Breast epithelium (tissue), 4 donors: ENCODE results near the gene SMARCD1. TPM values are rescaled to one million over a fixed set of nuclear protein-coding genes. Genes with fewer than 3 reads are reported as not detected.
"Not testable (repeated sequence)": the region's sequence is repeated elsewhere in the genome, so short reads cannot be mapped to it uniquely, and the experiment has no call there.

Experiments
- DNase-seq, 2 donors: peaks; one replicate each; pipeline ENCODE4 v3.0.0-alpha.2; 2019; ENCODE audit warnings: low spot score in 2 of 2
- H3K27ac ChIP-seq, 2 donors: fragments of 200-600 bp; sonication (generic) in 1 of 2; one replicate each; pipeline ENCODE4 v1.5.1; 2016 to 2019; ENCODE audit warnings: mild to moderate bottlenecking in 1 of 2
- H3K27me3 ChIP-seq, 2 donors: fragments of 200-600 bp; sonication (generic) in 1 of 2; one replicate each; pipeline versions ENCODE4 v1.5.1 to v1.6.0; 2017 to 2019; ENCODE audit warnings: control low read depth in 1 of 2, mild to moderate bottlenecking in 1 of 2
- H3K36me3 ChIP-seq: fragments of 200-600 bp; one replicate; pipeline ENCODE4 v1.5.1; 2019
- H3K4me1 ChIP-seq, 2 donors: fragments of 200-600 bp; sonication (generic); one replicate each; pipeline ENCODE4 v1.5.1; 2016 to 2019; ENCODE audit warnings: control low read depth in 1 of 2
- H3K4me3 ChIP-seq, 3 donors: fragments of 200-600 bp; sonication (generic); 1 replicate in 2 of 3; 2 replicates in 1 of 3; pipeline ENCODE4 v1.5.1; 2016 to 2019; ENCODE audit warnings: mild to moderate bottlenecking in 3 of 3, moderate library complexity in 2 of 3
- H3K9me3 ChIP-seq, 2 donors: fragments of 200-600 bp; sonication (generic) in 1 of 2; one replicate each; pipeline ENCODE4 v1.5.1; 2016 to 2019; ENCODE audit warnings: control low read depth in 1 of 2
- POLR2A ChIP-seq: fragments of 450-650 bp; IDR thresholded peaks from one replicate; pipeline ENCODE4 v1.6.1; 2016; ENCODE audit warnings: antibody characterized with exemption, mild to moderate bottlenecking, moderate library complexity
- POLR2AphosphoS5 ChIP-seq, 3 donors: sonication (generic); formaldehyde crosslinking; IDR thresholded peaks; one replicate each; pipeline ENCODE4 v1.6.1; 2017; ENCODE audit warnings: antibody characterized with exemption in 3 of 3
- intact Hi-C: fragments of 100-400 bp; cut with DNase I; formaldehyde crosslinking; loops from one replicate; pipeline ENCODE4 v1.15.1; 2023; ENCODE audit warnings: low total_unique reads
- total RNA-seq, 3 donors: library from RNA; depleted of rRNA; stranded (reverse); fragments of >200 nt; gene quantifications; one replicate each; pipeline ENCODE4 v1.1.0, GENCODE V29; 2016
- TF ChIP-seq, protein P1 (sequence below), 3 donors: fragments of 450-650 bp; IDR thresholded peaks; one replicate each; pipeline ENCODE4 v1.5.1; 2016 to 2017; ENCODE audit warnings: antibody characterized with exemption in 3 of 3, mild to moderate bottlenecking in 3 of 3, moderate library complexity in 3 of 3

The SMARCD1 gene
- total RNA-seq, 3 donors from 2014 or later: 50.6 to 56.7 (median 51.5) TPM

GRCh38 chr12:50081096-50081808 is 3.9 kb upstream of the SMARCD1 start:
- TF ChIP-seq POLR2A (no peak), POLR2AphosphoS5 (IDR thresholded peaks at IDR 0.05) (no peak)
- TF ChIP-seq, protein P1, sequence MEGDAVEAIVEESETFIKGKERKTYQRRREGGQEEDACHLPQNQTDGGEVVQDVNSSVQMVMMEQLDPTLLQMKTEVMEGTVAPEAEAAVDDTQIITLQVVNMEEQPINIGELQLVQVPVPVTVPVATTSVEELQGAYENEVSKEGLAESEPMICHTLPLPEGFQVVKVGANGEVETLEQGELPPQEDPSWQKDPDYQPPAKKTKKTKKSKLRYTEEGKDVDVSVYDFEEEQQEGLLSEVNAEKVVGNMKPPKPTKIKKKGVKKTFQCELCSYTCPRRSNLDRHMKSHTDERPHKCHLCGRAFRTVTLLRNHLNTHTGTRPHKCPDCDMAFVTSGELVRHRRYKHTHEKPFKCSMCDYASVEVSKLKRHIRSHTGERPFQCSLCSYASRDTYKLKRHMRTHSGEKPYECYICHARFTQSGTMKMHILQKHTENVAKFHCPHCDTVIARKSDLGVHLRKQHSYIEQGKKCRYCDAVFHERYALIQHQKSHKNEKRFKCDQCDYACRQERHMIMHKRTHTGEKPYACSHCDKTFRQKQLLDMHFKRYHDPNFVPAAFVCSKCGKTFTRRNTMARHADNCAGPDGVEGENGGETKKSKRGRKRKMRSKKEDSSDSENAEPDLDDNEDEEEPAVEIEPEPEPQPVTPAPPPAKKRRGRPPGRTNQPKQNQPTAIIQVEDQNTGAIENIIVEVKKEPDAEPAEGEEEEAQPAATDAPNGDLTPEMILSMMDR (IDR thresholded peaks at IDR 0.05): no peak
- Histone ChIP-seq H3K27me3 (no peaks in the 10 kb centered on the region), H3K9me3 (no peaks in the 10 kb centered on the region), H3K4me3 (peak overlapping the region in 2 of 3 donors; percentile 33 to 58), H3K4me1 (no peaks in the 10 kb centered on the region), H3K36me3 (no peaks in the 10 kb centered on the region), H3K27ac (peak overlapping the region in 1 of 2 donors; percentile 4)
- intact Hi-C loops: loop anchor here (10.0 kb wide), 1 partner anchor 94 kb away; no protein-coding TSS in a partner anchor
- no peak for DNase-seq

DNA sequence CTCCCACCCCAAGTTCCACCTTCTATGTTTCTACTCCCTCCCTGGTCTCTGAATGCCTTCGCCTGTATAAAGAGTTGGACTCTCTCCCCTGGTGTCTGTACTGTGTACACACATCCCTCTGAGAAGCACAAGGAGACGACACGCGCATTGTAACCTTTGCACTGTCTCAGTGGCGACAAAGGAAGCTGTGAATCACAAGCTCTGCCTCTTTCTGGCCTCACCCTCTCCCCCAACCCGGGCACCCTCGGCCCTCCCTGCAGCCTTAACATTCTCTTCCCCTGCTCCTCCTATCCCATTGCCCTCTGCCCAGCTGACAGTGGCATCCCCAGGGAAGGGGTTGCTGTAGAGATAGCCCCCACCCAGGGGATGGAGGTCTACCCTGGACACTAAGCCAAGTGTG is 2.5 kb upstream of the SMARCD1 start:
- Histone ChIP-seq H3K27ac (peak overlapping the region in 1 of 2 donors; percentile 12), H3K4me3 (no peak overlapping the region), H3K4me1 (no peaks in the 10 kb centered on the region), H3K9me3 (no peaks in the 10 kb centered on the region), H3K27me3 (no peaks in the 10 kb centered on the region), H3K36me3 (no peaks in the 10 kb centered on the region)
- TF ChIP-seq POLR2AphosphoS5 (IDR thresholded peaks at IDR 0.05) (no peak), POLR2A (no peak)
- TF ChIP-seq, protein P1 (IDR thresholded peaks at IDR 0.05): no peak
- intact Hi-C loops: loop anchor here (10.0 kb wide), 1 partner anchor 92 kb away; no protein-coding TSS in a partner anchor
- no peak for DNase-seq

DNA sequence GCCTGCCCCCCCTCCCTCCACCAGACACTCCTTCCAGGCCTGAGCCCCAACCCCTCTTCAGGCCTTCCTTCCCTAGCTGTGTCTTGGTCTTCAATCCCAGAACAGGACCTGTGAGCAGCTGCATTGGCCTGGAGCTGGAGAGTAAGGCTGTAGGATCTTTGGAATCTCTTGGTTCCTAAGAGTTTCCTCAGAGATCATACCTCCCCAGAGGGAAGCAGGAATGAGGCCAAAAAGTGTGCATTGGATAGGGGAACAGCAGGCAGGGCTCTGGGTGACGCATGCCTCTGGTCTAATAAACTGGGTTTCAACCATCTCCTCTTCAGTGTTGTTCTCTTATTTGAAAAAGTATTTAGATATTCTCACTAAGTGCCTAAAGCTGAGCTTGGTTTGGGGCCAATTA is 1.8 kb upstream of the SMARCD1 start:
- Histone ChIP-seq H3K27me3 (no peaks in the 10 kb centered on the region), H3K4me3 (no peak overlapping the region), H3K36me3 (no peaks in the 10 kb centered on the region), H3K27ac (peak overlapping the region in 1 of 2 donors; percentile 12), H3K4me1 (no peaks in the 10 kb centered on the region), H3K9me3 (no peaks in the 10 kb centered on the region)
- TF ChIP-seq POLR2A (no peak), POLR2AphosphoS5 (IDR thresholded peaks at IDR 0.05) (no peak)
- TF ChIP-seq, protein P1 (IDR thresholded peaks at IDR 0.05): no peak
- DNase-seq: no peak
- intact Hi-C loops: loop anchor here (10.0 kb wide), 1 partner anchor 92 kb away; no protein-coding TSS in a partner anchor

DNA sequence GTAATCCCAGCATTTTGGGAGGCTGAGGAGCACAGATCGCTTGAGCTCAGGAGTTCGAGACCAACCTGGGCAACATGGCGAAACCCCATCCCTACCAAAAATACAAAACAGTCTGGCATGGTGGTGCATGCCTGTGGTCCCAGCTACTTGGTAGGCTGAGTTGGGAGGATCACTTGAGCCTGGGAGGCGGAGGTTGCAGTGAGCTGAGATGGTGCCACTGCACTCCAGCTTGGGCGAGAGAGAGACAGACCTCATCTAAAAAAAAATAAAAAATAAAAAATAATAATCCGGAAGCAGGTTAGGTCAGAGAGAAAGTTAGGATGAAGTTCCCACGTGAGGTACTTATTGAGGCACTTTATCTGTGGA is 750 bp upstream of the SMARCD1 start:
- Histone ChIP-seq H3K4me3 (peak overlapping the region; percentile 87 to 96 (median 88)), H3K27ac (peak overlapping the region; percentile 96 to 98)
- intact Hi-C loops: loop anchor here (10.0 kb wide), 1 partner anchor 90 kb away; no protein-coding TSS in a partner anchor
- H3K9me3 ChIP-seq, H3K4me1 ChIP-seq, DNase-seq, H3K27me3 ChIP-seq, H3K36me3 ChIP-seq: not testable (repeated sequence)

GRCh38 chr12:50085615-50086072 is 502 bp downstream of the SMARCD1 start:
- Histone ChIP-seq H3K36me3 (peaks cover 5% of the 10 kb centered on the region), H3K4me1 (no peaks in the 10 kb centered on the region), H3K4me3 (peak overlapping the region; percentile 87 to 96 (median 88)), H3K27ac (peak overlapping the region; percentile 96 to 98), H3K9me3 (no peaks in the 10 kb centered on the region), H3K27me3 (no peaks in the 10 kb centered on the region)
- TF ChIP-seq POLR2AphosphoS5 (IDR thresholded peaks at IDR 0.05) (no peak), POLR2A (no peak)
- TF ChIP-seq, protein P1 (IDR thresholded peaks at IDR 0.05): no peak
- DNase-seq: no peak
- intact Hi-C loops: loop anchor here (10.0 kb wide), 1 partner anchor 89 kb away; no protein-coding TSS in a partner anchor
